Measurements from ENCODE around the gene ZNF189.

The ZNF189 gene

GRCh38 chr9:101398068-101398929, at the start of gene ZNF189, which contains the start of gene MRPL50:
Gene ZNF189, plus strand, starts transcription at chr9:101398851. Its CDS starts 306 bp downstream, at chr9:101399157.
Gene MRPL50, minus strand, starts transcription at chr9:101398618. Its CDS starts 26 bp downstream, at chr9:101398592.
- Mint-ChIP-seq H3K4me3 (peak within 1 kb of the TSS; percentile 99), H3K27me3 (no peaks in the 10 kb centered on the region), H3K36me3 (ENCODE audit: low read depth) (peaks cover 76% of the 10 kb centered on the region), H3K27ac (peak within 1 kb of the TSS; percentile 99), H3K4me1 (peaks cover 71% of the 10 kb centered on the region), H3K9me3 (peaks cover 39% of the 10 kb centered on the region)
- peak; percentile 97 for ATAC-seq
- DNase-seq: peak; percentile 92

GRCh38 chr9:101350285-101350684, 48.4 kb upstream of the ZNF189 start:
- Mint-ChIP-seq H3K27ac (no peak overlapping the region), H3K36me3 (ENCODE audit: low read depth) (no peaks in the 10 kb centered on the region), H3K27me3 (peaks cover 2% of the 10 kb centered on the region), H3K4me3 (no peak overlapping the region), H3K4me1 (no peaks in the 10 kb centered on the region), H3K9me3 (no peaks in the 10 kb centered on the region)
- no peak for DNase-seq
- ATAC-seq: no peak

GRCh38 chr9:101352892-101353463, 45.7 kb upstream of the ZNF189 start:
- Mint-ChIP-seq H3K9me3 (no peaks in the 10 kb centered on the region), H3K27ac (no peak overlapping the region), H3K4me3 (no peak overlapping the region), H3K36me3 (ENCODE audit: low read depth) (no peaks in the 10 kb centered on the region), H3K4me1 (no peaks in the 10 kb centered on the region), H3K27me3 (peaks cover 2% of the 10 kb centered on the region)
- DNase-seq (no peak), ATAC-seq (no peak)

DNA sequence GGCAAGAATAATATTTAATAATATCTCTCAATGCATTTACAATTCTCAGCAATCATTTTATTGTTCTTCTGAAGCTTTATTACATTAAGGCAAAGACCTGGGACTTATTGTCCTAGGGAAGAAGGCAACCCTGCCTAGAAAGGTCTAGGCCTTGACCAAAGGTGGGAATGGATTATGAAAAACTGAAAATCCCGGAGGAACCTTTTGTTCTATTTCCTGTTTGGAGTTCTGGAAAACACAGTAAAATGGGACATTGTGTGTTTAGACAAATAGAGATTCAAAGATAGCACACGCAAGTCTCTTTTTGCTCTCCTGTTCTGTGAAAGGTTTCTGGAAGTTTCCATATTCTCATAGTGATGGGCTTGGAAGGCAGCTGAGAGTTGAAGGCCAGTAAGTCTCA, 45.0 kb upstream of the ZNF189 start:
- Mint-ChIP-seq H3K36me3 (ENCODE audit: low read depth) (no peaks in the 10 kb centered on the region), H3K27ac (no peak overlapping the region), H3K27me3 (peaks cover 2% of the 10 kb centered on the region), H3K4me1 (no peaks in the 10 kb centered on the region), H3K4me3 (no peak overlapping the region), H3K9me3 (no peaks in the 10 kb centered on the region)
- ATAC-seq: no peak
- no peak for DNase-seq

DNA sequence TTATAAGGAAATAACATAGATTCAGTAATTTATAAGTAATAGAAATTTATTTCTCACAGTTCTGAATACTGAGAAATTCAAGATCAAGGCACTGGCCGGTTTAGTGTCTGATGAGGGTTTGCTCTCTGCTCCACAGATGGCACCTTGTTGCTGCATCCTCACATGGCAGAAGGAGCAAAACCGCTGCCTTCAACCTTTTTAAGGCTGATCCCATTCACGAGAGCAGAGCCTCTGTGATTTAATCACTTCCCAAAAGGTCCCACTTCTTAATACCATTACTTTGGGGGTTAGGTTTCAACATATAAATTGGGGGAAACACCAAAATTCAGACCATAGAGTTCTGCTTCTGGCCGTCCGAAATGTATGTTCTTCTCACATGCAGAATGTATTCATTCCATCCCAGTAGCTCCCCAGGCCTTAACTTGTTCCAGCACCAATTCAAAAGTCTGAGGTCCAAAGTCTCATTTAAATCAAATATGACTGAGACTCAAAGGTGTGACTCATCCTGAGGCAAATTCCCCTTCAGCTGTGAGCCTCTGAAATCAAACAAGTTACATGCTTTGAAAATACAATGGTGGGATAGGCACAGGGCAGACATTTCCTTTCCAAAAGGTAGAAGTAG, 44.4 kb upstream of the ZNF189 start:
- no peaks in the 10 kb centered on the region for H3K9me3 Mint-ChIP-seq
- DNase-seq (no peak), ATAC-seq (no peak)
- peaks cover 2% of the 10 kb centered on the region for H3K27me3 Mint-ChIP-seq
- no peak overlapping the region for H3K4me3 Mint-ChIP-seq
- no peaks in the 10 kb centered on the region for H3K4me1 Mint-ChIP-seq
- no peaks in the 10 kb centered on the region for H3K36me3 Mint-ChIP-seq (ENCODE audit: low read depth)
- H3K27ac Mint-ChIP-seq: no peak overlapping the region

DNA sequence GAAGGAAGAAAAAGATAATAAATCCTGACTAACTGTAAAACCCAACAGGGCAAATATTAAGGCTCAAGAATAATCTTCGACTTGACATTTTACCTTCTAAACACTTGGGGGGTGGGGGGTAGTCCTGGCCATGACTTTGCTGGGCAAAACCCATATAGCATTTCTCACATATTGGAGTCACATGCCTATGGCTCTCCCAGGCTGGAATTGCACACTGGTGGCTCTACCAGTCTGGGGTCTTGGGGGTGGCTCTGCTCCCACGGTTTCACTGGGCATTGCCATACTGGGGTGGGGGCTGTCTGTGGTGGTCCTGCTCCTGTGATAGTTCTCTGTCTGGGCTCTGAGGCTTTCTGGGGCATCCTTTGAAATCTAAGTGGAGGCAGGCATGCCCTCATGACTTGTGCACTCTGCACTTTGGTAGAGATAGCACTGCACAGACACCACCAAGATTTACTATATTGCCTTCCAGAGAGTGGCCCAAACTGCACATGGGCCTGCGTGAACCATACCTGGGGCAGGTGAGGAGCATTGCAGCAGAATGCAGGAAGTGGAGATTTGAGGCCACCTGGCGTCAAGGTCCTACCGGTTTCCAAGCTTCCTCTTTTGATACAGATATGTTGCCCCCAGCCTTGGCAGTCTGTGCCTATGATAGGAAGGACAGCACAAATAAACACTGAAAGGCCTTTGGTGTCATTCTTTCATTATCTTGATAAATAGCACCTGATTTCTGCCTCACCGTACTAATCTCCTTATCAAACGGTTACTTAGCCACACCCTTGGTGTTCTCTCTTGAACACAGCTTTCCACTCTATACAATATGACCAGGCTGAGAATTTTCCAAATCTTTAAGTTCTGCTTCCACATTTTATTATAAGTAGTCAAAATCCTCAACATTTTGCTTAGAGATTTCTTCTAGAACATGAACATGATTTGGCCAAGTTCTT, 43.6 kb upstream of the ZNF189 start:
- DNase-seq: no peak
- Mint-ChIP-seq H3K4me1 (no peaks in the 10 kb centered on the region), H3K27ac (no peak overlapping the region), H3K4me3 (no peak overlapping the region), H3K36me3 (ENCODE audit: low read depth) (no peaks in the 10 kb centered on the region), H3K9me3 (no peaks in the 10 kb centered on the region), H3K27me3 (peaks cover 2% of the 10 kb centered on the region)
- no peak for ATAC-seq

DNA sequence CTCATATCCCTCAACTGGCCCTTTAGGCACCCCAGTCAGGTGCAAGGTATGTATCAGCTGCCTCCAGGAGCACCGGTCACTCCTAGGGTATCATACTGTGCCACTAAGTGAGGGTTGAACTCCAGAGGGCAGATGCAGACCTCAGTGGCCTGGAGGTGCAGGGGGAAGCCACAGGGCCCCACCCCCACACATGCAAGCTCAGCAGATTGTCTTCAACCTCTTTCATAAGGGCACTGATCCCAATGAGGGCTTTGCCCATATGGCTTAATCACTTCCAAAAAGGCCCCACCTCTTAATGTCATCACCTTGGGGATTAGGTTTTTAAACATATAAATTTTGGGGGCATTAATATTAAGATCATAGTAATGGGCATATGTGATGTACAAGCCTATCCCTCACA, 42.0 kb upstream of the ZNF189 start:
- DNase-seq (no peak), ATAC-seq (no peak)
- Mint-ChIP-seq H3K36me3 (ENCODE audit: low read depth) (no peaks in the 10 kb centered on the region), H3K9me3 (no peaks in the 10 kb centered on the region), H3K4me1 (no peaks in the 10 kb centered on the region), H3K27me3 (peaks cover 2% of the 10 kb centered on the region), H3K27ac (no peak overlapping the region), H3K4me3 (no peak overlapping the region)

DNA sequence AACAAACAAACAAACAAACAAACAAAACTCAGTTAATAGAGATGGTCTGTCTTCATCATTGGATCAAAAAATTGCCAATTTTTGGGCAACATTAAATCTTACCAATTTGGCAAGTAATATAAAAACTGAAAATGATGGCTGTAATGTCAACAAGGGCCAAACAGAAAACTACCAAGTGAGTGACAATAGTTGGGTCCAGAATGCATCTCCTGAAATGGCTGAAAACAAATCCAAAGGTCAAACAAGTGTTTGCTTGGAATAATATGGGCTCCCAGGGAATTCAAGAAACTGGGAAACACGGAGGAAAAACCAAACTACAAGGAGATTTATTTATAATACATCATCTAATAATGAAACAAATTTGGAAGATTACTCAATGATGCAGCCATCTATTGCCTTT, 39.0 kb upstream of the ZNF189 start:
- peaks cover 2% of the 10 kb centered on the region for H3K27me3 Mint-ChIP-seq
- no peak overlapping the region for H3K27ac Mint-ChIP-seq
- no peaks in the 10 kb centered on the region for H3K4me1 Mint-ChIP-seq
- no peak overlapping the region for H3K4me3 Mint-ChIP-seq
- no peaks in the 10 kb centered on the region for H3K9me3 Mint-ChIP-seq
- DNase-seq: no peak
- ATAC-seq: no peak
- no peaks in the 10 kb centered on the region for H3K36me3 Mint-ChIP-seq (ENCODE audit: low read depth)

- ATAC-seq (no peak), DNase-seq (no peak)
- Mint-ChIP-seq H3K27me3 (peaks cover 2% of the 10 kb centered on the region), H3K9me3 (no peaks in the 10 kb centered on the region), H3K4me3 (no peak overlapping the region), H3K36me3 (ENCODE audit: low read depth) (no peaks in the 10 kb centered on the region), H3K4me1 (no peaks in the 10 kb centered on the region), H3K27ac (no peak overlapping the region)
Observed at GRCh38 chr9:101360647-101361046, 38.0 kb upstream of the ZNF189 start.

GRCh38 chr9:101362450-101362849, 36.2 kb upstream of the ZNF189 start:
- Mint-ChIP-seq H3K36me3 (ENCODE audit: low read depth) (no peaks in the 10 kb centered on the region), H3K27me3 (peaks cover 2% of the 10 kb centered on the region), H3K27ac (no peak overlapping the region), H3K4me1 (no peaks in the 10 kb centered on the region), H3K4me3 (no peak overlapping the region), H3K9me3 (no peaks in the 10 kb centered on the region)
- no peak for DNase-seq
- ATAC-seq: no peak

- Mint-ChIP-seq H3K27me3 (peaks cover 2% of the 10 kb centered on the region), H3K36me3 (ENCODE audit: low read depth) (no peaks in the 10 kb centered on the region), H3K4me3 (no peak overlapping the region), H3K9me3 (no peaks in the 10 kb centered on the region), H3K27ac (no peak overlapping the region), H3K4me1 (no peaks in the 10 kb centered on the region)
- no peak for DNase-seq
- ATAC-seq: no peak
Observed at GRCh38 chr9:101365181-101365580, 33.5 kb upstream of the ZNF189 start.

GRCh38 chr9:101366038-101366756, 32.5 kb upstream of the ZNF189 start:
- Mint-ChIP-seq H3K36me3 (ENCODE audit: low read depth) (no peaks in the 10 kb centered on the region), H3K27ac (no peak overlapping the region), H3K4me1 (no peaks in the 10 kb centered on the region), H3K4me3 (no peak overlapping the region), H3K27me3 (peaks cover 2% of the 10 kb centered on the region), H3K9me3 (no peaks in the 10 kb centered on the region)
- ATAC-seq (no peak), DNase-seq (no peak)

GRCh38 chr9:101367323-101367722, 31.3 kb upstream of the ZNF189 start:
- no peaks in the 10 kb centered on the region for H3K36me3 Mint-ChIP-seq (ENCODE audit: low read depth)
- no peaks in the 10 kb centered on the region for H3K4me1 Mint-ChIP-seq
- H3K27me3 Mint-ChIP-seq: peaks cover 5% of the 10 kb centered on the region
- H3K4me3 Mint-ChIP-seq: no peak overlapping the region
- H3K27ac Mint-ChIP-seq: no peak overlapping the region
- ATAC-seq: no peak
- no peaks in the 10 kb centered on the region for H3K9me3 Mint-ChIP-seq
- DNase-seq: no peak

DNA sequence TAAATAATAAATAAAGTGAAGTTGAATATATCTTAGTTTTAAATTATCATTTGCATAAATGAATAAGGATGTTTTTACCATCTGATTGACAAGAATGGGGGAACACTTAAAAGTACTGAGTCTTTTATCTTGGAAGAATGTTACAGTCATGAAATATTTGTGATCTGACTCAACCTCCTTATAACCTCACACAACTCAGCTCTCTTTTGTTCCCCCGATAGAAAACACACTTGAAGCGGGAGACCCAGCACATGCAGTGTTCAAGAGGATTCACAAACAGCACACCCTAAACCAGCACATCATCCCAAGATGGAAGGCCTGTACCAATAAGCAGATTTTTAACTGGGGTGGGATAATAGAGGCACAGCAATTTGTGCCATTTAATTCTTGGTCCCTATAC, 29.4 kb upstream of the ZNF189 start:
- H3K4me3 Mint-ChIP-seq: no peak overlapping the region
- no peaks in the 10 kb centered on the region for H3K4me1 Mint-ChIP-seq
- DNase-seq (no peak), ATAC-seq (no peak)
- H3K9me3 Mint-ChIP-seq: no peaks in the 10 kb centered on the region
- no peak overlapping the region for H3K27ac Mint-ChIP-seq
- H3K36me3 Mint-ChIP-seq (ENCODE audit: low read depth): no peaks in the 10 kb centered on the region
- peaks cover 5% of the 10 kb centered on the region for H3K27me3 Mint-ChIP-seq

All from activated naive CD8-positive, alpha-beta T cell treated with anti-CD3 and anti-CD28 coated beads, Interleukin-2, amount 50 U/mL, for 24 hours (primary cell).